ENCODE measurements around the gene CNP. TPM values are rescaled to one million over a fixed set of nuclear protein-coding genes. Genes with fewer than 3 reads are reported as not detected.

Gene CNP
- total and polyA plus RNA-seq, 7 donors: 17.6 to 26.8 (median 21.8) TPM

DNA sequence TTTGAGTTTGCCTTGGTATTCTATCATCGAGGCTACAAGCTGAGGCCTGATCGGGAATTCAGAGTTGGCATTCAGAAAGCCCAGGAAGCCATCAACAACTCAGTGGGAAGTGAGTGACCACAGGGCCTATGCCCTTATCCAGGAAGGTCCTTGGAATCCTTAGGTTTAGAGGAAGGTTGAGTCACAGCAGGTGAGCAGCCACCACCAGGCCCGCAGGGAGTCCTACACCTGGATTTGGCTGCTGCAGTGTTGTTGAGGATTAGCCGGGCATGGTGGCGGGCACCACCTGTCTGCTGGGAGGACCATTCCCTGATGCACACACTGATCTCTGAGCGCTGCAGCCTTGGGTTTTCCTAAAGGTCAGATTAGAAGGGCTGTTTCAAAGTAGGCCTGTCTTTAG is 31.0 kb upstream of the CNP start:
- no peaks in the 10 kb centered on the region for H3K9me3 ChIP-seq
- no peak overlapping the region for H3K27ac ChIP-seq
- peaks cover 12% of the 10 kb centered on the region for H3K4me1 ChIP-seq
- H3K36me3 ChIP-seq (ENCODE audit: insufficient read depth in 1 of 2, low read depth in 1 of 2): no peaks in the 10 kb centered on the region
- WGBS, 3 donors: 94 to 96% (median 95%) methylated on average over 6 of the region's 6 CpGs
- ATAC-seq: no peak
- no peak for DNase-seq
- no peaks in the 10 kb centered on the region for H3K27me3 ChIP-seq (ENCODE audit: insufficient read depth in 3 of 3, low read length in 2 of 3)
- H3K4me3 ChIP-seq: no peak overlapping the region
- TF ChIP-seq, protein P1, sequence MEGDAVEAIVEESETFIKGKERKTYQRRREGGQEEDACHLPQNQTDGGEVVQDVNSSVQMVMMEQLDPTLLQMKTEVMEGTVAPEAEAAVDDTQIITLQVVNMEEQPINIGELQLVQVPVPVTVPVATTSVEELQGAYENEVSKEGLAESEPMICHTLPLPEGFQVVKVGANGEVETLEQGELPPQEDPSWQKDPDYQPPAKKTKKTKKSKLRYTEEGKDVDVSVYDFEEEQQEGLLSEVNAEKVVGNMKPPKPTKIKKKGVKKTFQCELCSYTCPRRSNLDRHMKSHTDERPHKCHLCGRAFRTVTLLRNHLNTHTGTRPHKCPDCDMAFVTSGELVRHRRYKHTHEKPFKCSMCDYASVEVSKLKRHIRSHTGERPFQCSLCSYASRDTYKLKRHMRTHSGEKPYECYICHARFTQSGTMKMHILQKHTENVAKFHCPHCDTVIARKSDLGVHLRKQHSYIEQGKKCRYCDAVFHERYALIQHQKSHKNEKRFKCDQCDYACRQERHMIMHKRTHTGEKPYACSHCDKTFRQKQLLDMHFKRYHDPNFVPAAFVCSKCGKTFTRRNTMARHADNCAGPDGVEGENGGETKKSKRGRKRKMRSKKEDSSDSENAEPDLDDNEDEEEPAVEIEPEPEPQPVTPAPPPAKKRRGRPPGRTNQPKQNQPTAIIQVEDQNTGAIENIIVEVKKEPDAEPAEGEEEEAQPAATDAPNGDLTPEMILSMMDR (IDR thresholded peaks at IDR 0.05): no peak
- intact Hi-C loops (cut with DNase I): no loop called here

DNA sequence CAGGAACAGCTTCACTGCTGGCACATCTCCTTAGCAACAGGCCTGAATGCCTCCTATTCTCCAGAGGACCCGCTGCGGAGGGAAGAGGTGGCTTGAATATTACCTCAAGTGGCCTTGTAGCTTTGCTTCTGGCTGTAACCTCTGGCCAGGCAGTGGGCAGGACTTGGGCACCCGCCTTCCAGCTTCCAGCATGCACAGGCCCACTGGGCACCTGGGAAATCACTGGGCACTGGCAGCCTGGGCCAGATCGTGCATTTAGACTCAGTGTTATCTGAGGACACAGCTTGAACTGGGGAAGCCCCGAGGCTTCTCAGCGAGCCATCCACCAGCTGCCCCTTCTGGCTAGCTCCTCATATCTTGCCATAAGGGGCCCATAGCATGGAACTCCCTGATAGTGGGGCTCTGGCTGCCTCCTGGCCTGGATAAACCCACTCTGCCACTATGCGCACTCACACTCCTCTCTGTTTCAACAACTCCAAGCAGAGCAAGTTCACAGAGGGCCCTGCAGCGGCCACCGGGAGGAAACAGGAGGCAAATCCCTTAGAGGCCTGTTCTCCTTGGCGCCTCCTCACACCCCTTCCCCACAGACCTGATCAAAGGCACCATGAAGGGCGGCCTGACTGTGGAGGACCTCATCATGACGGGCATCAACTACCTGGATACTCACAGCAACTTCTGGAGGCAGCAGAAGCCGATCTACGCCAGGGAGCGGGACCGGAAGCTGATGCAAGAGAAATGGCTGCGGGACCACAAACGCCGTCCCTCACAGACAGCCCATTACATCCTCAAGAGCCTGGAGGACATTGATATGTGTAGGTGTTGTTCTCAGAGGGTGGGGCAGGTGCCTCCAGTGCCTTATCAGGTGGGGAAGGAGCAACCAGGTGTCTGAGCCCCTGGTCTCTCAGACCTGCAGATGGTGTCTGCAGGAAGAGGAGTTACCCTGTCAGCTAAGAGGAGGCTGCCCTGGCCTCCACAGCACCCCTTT is 28.3 kb upstream of the CNP start:
- H3K36me3 ChIP-seq (ENCODE audit: insufficient read depth in 1 of 2, low read depth in 1 of 2): no peaks in the 10 kb centered on the region
- ATAC-seq: peak; percentile 59 to 93 (median 90)
- TF ChIP-seq, protein P1 (IDR thresholded peaks at IDR 0.05): no peak
- no peaks in the 10 kb centered on the region for H3K9me3 ChIP-seq
- H3K27ac ChIP-seq: peak overlapping the region; percentile 17
- H3K4me3 ChIP-seq: no peak overlapping the region
- H3K4me1 ChIP-seq: peaks cover 12% of the 10 kb centered on the region
- intact Hi-C loops (cut with DNase I): no loop called here
- 47 to 55% (median 49%) methylated on average over 19 of the region's 19 CpGs for WGBS, 3 donors
- DNase-seq: peak in 1 of 2 donors; percentile 62
- no peaks in the 10 kb centered on the region for H3K27me3 ChIP-seq (ENCODE audit: insufficient read depth in 3 of 3, low read length in 2 of 3)

DNA sequence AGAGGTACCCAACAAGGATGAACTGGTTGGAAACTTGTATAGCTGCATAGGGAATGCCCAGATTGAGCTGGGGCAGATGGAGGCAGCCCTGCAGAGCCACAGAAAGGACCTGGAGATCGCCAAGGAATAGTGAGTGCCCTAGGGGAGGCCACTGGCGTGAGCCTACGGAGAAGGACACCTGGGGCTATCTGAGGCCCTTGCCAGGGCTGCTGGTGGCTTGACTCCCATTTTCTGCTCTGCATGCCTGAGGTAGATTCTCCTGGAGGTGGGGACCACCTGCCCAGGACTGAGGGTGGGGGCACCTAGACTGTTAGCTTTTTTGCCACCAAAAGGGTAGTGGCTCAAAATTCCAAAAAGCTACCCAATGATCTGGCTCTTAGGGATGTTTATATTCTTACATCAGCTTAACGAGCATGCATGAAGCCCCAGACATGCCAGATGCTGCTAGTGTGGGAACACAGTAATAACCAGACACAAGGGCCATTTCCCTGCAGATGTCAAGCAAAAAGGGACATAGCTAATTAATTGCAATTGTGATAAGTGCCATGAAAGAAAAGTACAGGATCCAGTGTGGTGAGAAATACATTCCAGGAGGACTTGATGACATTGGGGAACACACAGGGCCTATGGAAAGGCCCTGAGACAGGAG is 27.4 kb upstream of the CNP start:
- 40 to 71% (median 57%) methylated on average over 4 of the region's 4 CpGs for WGBS, 3 donors
- TF ChIP-seq, protein P1 (IDR thresholded peaks at IDR 0.05): no peak
- no peaks in the 10 kb centered on the region for H3K36me3 ChIP-seq (ENCODE audit: insufficient read depth in 1 of 2, low read depth in 1 of 2)

DNA sequence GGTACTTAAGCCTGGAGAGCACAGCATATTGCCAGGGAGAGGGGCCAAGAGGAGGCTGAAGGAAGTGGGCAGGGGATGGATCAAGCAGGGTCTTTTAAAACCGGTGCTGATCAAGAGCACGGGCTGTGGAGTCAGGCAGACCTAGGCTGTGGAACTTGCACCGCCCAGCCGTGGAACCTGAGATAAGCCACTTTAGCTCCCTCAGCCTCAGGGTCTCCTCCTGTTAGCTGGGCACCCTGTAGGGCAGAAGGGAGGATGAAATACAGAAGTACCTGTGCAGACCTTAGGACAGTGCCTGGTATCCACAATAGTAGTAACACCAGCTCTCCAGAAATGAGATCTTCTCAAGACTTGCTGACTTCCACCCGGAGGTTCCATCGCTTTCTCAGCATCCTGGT is 26.9 kb upstream of the CNP start:
- Histone ChIP-seq H3K27ac (no peak overlapping the region), H3K27me3 (ENCODE audit: insufficient read depth in 3 of 3, low read length in 2 of 3) (no peaks in the 10 kb centered on the region), H3K4me3 (no peak overlapping the region), H3K9me3 (no peaks in the 10 kb centered on the region), H3K4me1 (peaks cover 12% of the 10 kb centered on the region), H3K36me3 (ENCODE audit: insufficient read depth in 1 of 2, low read depth in 1 of 2) (no peaks in the 10 kb centered on the region)
- 62 to 75% (median 75%) methylated on average over 6 of the region's 6 CpGs for WGBS, 3 donors
- intact Hi-C loops (cut with DNase I): no loop called here
- TF ChIP-seq, protein P1 (IDR thresholded peaks at IDR 0.05): no peak
- DNase-seq (no peak), ATAC-seq (no peak)

More for the DNA sequence above, 27.4 kb upstream of the CNP start:
- Histone ChIP-seq H3K9me3 (no peaks in the 10 kb centered on the region), H3K4me1 (peaks cover 12% of the 10 kb centered on the region), H3K27ac (no peak overlapping the region), H3K4me3 (no peak overlapping the region), H3K27me3 (ENCODE audit: insufficient read depth in 3 of 3, low read length in 2 of 3) (no peaks in the 10 kb centered on the region)
- DNase-seq (no peak), ATAC-seq (peak in 1 of 4 donors; percentile 24)
- intact Hi-C loops (cut with DNase I): no loop called here

Measured in psoas muscle (tissue), 8 donors.